ENCODE measurements around the gene TENM3. TPM values are rescaled to one million over a fixed set of nuclear protein-coding genes. Genes with fewer than 3 reads are reported as not detected.

TENM3 gene
- total and polyA plus RNA-seq, 3 donors from 2014 or later = 10.9 to 42.7 (median 42.2) TPM

DNA sequence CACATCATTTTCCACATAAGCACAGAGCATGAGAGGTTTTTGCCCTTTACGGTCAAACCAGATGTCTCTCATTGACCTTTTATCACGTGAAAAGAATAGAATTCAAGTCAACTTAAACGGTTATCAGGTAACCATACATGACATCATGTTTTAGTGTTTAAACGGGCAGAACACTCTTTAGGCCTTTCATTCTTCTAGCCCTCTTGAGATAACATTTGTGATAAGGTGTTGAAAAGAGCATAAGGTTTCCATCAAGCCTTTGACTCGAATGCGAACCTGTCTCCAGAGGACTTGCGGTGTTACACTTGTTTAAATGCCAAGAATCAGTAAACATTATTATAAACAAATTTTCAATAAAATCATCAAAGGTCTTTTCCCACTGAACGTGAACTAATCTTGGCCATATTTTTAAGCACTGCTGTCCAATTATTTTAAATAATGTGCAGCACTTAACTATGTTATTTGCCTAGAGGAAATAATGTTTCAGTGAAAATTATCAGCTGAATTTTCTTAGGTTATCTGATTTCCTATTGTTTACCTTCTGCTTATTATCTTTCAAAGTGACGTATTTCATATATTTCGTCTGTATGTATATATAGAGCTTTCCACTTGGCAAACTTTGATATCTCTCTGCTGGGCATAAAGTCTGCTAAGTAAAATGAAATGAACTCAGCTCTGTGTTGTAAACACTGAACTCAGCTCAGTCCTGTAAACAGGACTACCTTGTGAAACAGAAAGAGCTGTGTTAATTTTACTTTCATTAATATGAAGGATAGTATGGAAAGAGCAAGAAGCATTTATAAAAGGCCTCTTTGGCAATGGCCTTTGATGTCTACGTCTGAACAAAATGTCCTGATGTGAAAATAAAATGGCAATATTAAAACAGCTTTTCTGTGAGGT is 33.3 kb downstream of the TENM3 start:
- Histone ChIP-seq H3K4me3 (no peak overlapping the region), H3K9me3 (no peaks in the 10 kb centered on the region), H3K36me3 (ENCODE audit: low read depth, missing control alignments) (no peaks in the 10 kb centered on the region), H3K27me3 (no peaks in the 10 kb centered on the region), H3K27ac (no peak overlapping the region), H3K4me1 (no peaks in the 10 kb centered on the region)
- intact Hi-C loops (cut with DNase I; ENCODE audit: low total_unique reads) = no loop called here
- TF ChIP-seq, protein P1, sequence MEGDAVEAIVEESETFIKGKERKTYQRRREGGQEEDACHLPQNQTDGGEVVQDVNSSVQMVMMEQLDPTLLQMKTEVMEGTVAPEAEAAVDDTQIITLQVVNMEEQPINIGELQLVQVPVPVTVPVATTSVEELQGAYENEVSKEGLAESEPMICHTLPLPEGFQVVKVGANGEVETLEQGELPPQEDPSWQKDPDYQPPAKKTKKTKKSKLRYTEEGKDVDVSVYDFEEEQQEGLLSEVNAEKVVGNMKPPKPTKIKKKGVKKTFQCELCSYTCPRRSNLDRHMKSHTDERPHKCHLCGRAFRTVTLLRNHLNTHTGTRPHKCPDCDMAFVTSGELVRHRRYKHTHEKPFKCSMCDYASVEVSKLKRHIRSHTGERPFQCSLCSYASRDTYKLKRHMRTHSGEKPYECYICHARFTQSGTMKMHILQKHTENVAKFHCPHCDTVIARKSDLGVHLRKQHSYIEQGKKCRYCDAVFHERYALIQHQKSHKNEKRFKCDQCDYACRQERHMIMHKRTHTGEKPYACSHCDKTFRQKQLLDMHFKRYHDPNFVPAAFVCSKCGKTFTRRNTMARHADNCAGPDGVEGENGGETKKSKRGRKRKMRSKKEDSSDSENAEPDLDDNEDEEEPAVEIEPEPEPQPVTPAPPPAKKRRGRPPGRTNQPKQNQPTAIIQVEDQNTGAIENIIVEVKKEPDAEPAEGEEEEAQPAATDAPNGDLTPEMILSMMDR (IDR thresholded peaks at IDR 0.05) = no peak
- no peak for TF ChIP-seq POLR2A (IDR thresholded peaks at IDR 0.05)
- DNase-seq = no peak
- WGBS, 2 donors = 70 to 72% methylated on average over 11 of the region's 11 CpGs

GRCh38 chr4:182277377-182277776 is 34.2 kb downstream of the TENM3 start:
- Histone ChIP-seq H3K27me3 (no peaks in the 10 kb centered on the region), H3K4me1 (no peaks in the 10 kb centered on the region), H3K27ac (no peak overlapping the region), H3K4me3 (no peak overlapping the region), H3K9me3 (no peaks in the 10 kb centered on the region), H3K36me3 (ENCODE audit: low read depth, missing control alignments) (no peaks in the 10 kb centered on the region)
- intact Hi-C loops (cut with DNase I; ENCODE audit: low total_unique reads) = no loop called here
- 66 to 68% methylated on average over 2 of the region's 2 CpGs for WGBS, 2 donors
- DNase-seq = no peak
- TF ChIP-seq, protein P1 (IDR thresholded peaks at IDR 0.05) = no peak
- TF ChIP-seq POLR2A (IDR thresholded peaks at IDR 0.05) = no peak

DNA sequence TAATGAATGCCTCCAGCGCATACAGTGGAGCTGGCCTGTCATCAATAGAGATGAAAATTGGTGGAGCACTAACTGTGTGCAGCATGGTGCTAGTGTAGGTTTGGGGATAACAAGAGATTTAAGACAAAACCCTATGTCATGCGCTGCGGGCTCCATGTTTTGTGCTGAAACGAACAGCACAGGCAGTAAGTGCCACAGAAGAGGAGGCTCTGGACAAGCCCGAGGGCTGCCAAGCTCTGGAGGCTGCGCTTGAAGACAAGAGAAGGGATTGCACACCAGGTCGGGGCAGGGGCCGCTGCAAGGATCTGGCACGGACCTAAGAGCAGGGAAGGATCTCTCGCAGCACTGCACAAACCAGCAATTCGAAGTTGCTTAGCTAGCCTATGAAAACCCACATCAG is 35.5 kb downstream of the TENM3 start:
- Histone ChIP-seq H3K27ac (no peak overlapping the region), H3K9me3 (no peaks in the 10 kb centered on the region), H3K4me3 (no peak overlapping the region), H3K36me3 (ENCODE audit: low read depth, missing control alignments) (no peaks in the 10 kb centered on the region), H3K4me1 (no peaks in the 10 kb centered on the region), H3K27me3 (no peaks in the 10 kb centered on the region)
- no peak for DNase-seq
- TF ChIP-seq, protein P1 (IDR thresholded peaks at IDR 0.05) = no peak
- TF ChIP-seq POLR2A (IDR thresholded peaks at IDR 0.05) = no peak
- WGBS, 2 donors = 90 to 95% methylated on average over 11 of the region's 11 CpGs
- intact Hi-C loops (cut with DNase I; ENCODE audit: low total_unique reads) = no loop called here

DNA sequence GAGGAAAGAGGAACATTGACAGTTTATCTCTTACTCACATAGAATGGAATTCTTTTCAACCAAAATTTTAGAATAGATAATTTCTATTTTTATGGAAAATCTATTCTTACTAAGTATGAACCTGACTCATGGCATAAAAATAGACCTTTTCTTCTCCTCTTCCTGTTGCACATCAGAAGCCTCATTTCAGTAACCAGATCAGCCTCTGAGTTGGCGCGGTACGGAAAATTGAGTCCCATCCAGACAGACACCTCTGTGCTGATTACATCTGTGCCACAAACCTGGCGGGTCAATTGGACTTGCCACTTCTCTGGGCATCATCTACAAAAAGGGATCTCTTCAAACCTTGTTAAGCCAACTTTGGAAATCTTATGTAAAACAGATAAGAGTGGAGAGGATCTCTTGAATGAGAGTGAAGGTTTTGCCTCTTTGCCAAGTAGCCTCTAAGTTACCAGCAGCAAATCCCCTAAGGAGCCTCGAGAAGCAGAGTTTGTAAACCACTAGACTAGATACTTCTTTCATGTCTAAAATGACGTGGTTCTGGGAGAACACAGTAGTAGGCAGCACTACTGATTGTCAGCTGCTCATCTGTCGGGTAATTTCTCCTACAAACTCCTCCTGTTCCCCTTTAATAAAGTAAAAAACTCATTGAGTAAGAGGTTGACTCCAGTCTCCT is 37.4 kb downstream of the TENM3 start:
- WGBS, 2 donors = 82 to 87% methylated on average over 7 of the region's 7 CpGs
- no peaks in the 10 kb centered on the region for H3K36me3 ChIP-seq (ENCODE audit: low read depth, missing control alignments)
- H3K9me3 ChIP-seq = no peaks in the 10 kb centered on the region
- no peak overlapping the region for H3K27ac ChIP-seq
- no peak for TF ChIP-seq POLR2A (IDR thresholded peaks at IDR 0.05)
- TF ChIP-seq, protein P1 (IDR thresholded peaks at IDR 0.05) = no peak
- DNase-seq = no peak
- H3K4me1 ChIP-seq = no peaks in the 10 kb centered on the region
- intact Hi-C loops (cut with DNase I; ENCODE audit: low total_unique reads) = no loop called here
- H3K27me3 ChIP-seq = no peaks in the 10 kb centered on the region
- no peak overlapping the region for H3K4me3 ChIP-seq

Measured in testis (tissue), 3 donors.